Measurements from ENCODE around the gene TDO2.

Gene TDO2

GRCh38 chr4:155909615-155910226 is 6.2 kb downstream of the TDO2 start:
- no peak overlapping the region for H3K4ac ChIP-seq (ENCODE audit: low read depth in 1 of 2, low read length in 2 of 2)
- no peak overlapping the region for H4K91ac ChIP-seq (ENCODE audit: low read length)
- no peak for DNase-seq
- no peak overlapping the region for H2AK5ac ChIP-seq (ENCODE audit: low read length, severe bottlenecking)
- no peak overlapping the region for H2BK12ac ChIP-seq (ENCODE audit: low read length in 2 of 2)
- no peak overlapping the region for H3K23ac ChIP-seq (ENCODE audit: low read length in 2 of 2)
- H3K4me3 ChIP-seq (ENCODE audit: insufficient read depth in 1 of 2, low read depth in 1 of 2, low read length in 2 of 2): no peak overlapping the region
- no peak overlapping the region for H3K18ac ChIP-seq (ENCODE audit: low read depth in 1 of 2, low read length in 2 of 2)
- no peak overlapping the region for H3K4me2 ChIP-seq (ENCODE audit: low read length, poor library complexity, severe bottlenecking)
- no peaks in the 10 kb centered on the region for H3K79me1 ChIP-seq (replicated peaks; ENCODE audit: low read length, poor library complexity, severe bottlenecking)
- H3K9me3 ChIP-seq (ENCODE audit: control insufficient read depth, low read length): no peaks in the 10 kb centered on the region
- H4K8ac ChIP-seq (ENCODE audit: low read length): no peak overlapping the region
- no peak overlapping the region for H2BK120ac ChIP-seq (ENCODE audit: low read depth, low read length)
- H3K27ac ChIP-seq (ENCODE audit: low read length, poor library complexity, severe bottlenecking): no peak overlapping the region
- H3K27me3 ChIP-seq (ENCODE audit: control insufficient read depth in 1 of 2, insufficient read depth in 1 of 2, low read length in 2 of 2): no peaks in the 10 kb centered on the region
- no peak overlapping the region for H2BK5ac ChIP-seq (ENCODE audit: low read depth, low read length, poor library complexity, severe bottlenecking)
- no peak overlapping the region for H3K14ac ChIP-seq (ENCODE audit: low read length in 2 of 2)
- WGBS: 100% methylated on average over 2 of the region's 3 CpGs
- H3K36me3 ChIP-seq (ENCODE audit: control insufficient read depth in 1 of 2, insufficient read depth in 2 of 2, low read depth in 1 of 2, low read length in 2 of 2): no peaks in the 10 kb centered on the region
- H3K4me1 ChIP-seq (ENCODE audit: control insufficient read depth, insufficient read depth, low read depth, low read length): no peaks in the 10 kb centered on the region
- no peak overlapping the region for H2AFZ ChIP-seq (ENCODE audit: low read depth, low read length)
- no peak overlapping the region for H2BK15ac ChIP-seq (ENCODE audit: low read depth, poor library complexity, severe bottlenecking)
- no peak overlapping the region for H3K9ac ChIP-seq (ENCODE audit: low read length)

DNA sequence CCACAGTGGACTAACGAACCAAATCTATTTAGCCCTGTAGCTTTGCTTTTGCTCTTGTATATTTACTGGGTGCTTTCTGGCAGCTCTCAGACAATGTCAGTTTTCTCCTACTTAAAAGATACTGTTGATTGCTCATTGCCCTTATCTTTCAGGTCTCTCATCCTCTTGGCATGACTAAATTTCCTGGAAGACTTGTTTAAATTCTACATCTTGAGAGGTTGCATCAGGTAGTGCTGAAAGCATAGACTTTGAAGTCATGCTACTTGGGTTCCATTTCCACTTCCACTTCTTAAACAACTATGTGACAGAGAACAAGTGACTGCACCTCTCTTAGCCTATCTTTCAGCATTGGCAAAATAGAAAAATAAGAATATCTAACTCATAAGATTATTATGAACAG is 8.4 kb downstream of the TDO2 start:
- Histone ChIP-seq H3K9me3 (ENCODE audit: control insufficient read depth, low read length) (no peaks in the 10 kb centered on the region), H3K4me3 (ENCODE audit: insufficient read depth in 1 of 2, low read depth in 1 of 2, low read length in 2 of 2) (no peak overlapping the region), H3K14ac (ENCODE audit: low read length in 2 of 2) (no peak overlapping the region), H3K9ac (ENCODE audit: low read length) (no peak overlapping the region), H3K4me2 (ENCODE audit: low read length, poor library complexity, severe bottlenecking) (no peak overlapping the region), H4K91ac (ENCODE audit: low read length) (no peak overlapping the region), H2AK5ac (ENCODE audit: low read length, severe bottlenecking) (no peak overlapping the region), H4K8ac (ENCODE audit: low read length) (no peak overlapping the region), H3K27ac (ENCODE audit: low read length, poor library complexity, severe bottlenecking) (no peak overlapping the region), H2BK15ac (ENCODE audit: low read depth, poor library complexity, severe bottlenecking) (no peak overlapping the region), H3K79me1 (replicated peaks; ENCODE audit: low read length, poor library complexity, severe bottlenecking) (no peaks in the 10 kb centered on the region), H2AFZ (ENCODE audit: low read depth, low read length) (no peak overlapping the region), H3K23ac (ENCODE audit: low read length in 2 of 2) (no peak overlapping the region), H3K4me1 (ENCODE audit: control insufficient read depth, insufficient read depth, low read depth, low read length) (no peaks in the 10 kb centered on the region), H3K4ac (ENCODE audit: low read depth in 1 of 2, low read length in 2 of 2) (no peak overlapping the region), H3K36me3 (ENCODE audit: control insufficient read depth in 1 of 2, insufficient read depth in 2 of 2, low read depth in 1 of 2, low read length in 2 of 2) (no peaks in the 10 kb centered on the region), H2BK12ac (ENCODE audit: low read length in 2 of 2) (no peak overlapping the region), H2BK120ac (ENCODE audit: low read depth, low read length) (no peak overlapping the region), H2BK5ac (ENCODE audit: low read depth, low read length, poor library complexity, severe bottlenecking) (no peak overlapping the region), H3K27me3 (ENCODE audit: control insufficient read depth in 1 of 2, insufficient read depth in 1 of 2, low read length in 2 of 2) (no peaks in the 10 kb centered on the region), H3K18ac (ENCODE audit: low read depth in 1 of 2, low read length in 2 of 2) (no peak overlapping the region)
- WGBS: 67% methylated on average over 1 of the region's 1 CpG
- peak; percentile 10 for DNase-seq

- H3K4me1 ChIP-seq (ENCODE audit: control insufficient read depth, insufficient read depth, low read depth, low read length): no peaks in the 10 kb centered on the region
- no peak overlapping the region for H2BK120ac ChIP-seq (ENCODE audit: low read depth, low read length)
- no peak overlapping the region for H2BK5ac ChIP-seq (ENCODE audit: low read depth, low read length, poor library complexity, severe bottlenecking)
- no peak overlapping the region for H3K9ac ChIP-seq (ENCODE audit: low read length)
- H3K9me3 ChIP-seq (ENCODE audit: control insufficient read depth, low read length): no peaks in the 10 kb centered on the region
- H3K14ac ChIP-seq (ENCODE audit: low read length in 2 of 2): no peak overlapping the region
- H2AK5ac ChIP-seq (ENCODE audit: low read length, severe bottlenecking): no peak overlapping the region
- H2BK15ac ChIP-seq (ENCODE audit: low read depth, poor library complexity, severe bottlenecking): no peak overlapping the region
- H2AFZ ChIP-seq (ENCODE audit: low read depth, low read length): no peak overlapping the region
- H3K36me3 ChIP-seq (ENCODE audit: control insufficient read depth in 1 of 2, insufficient read depth in 2 of 2, low read depth in 1 of 2, low read length in 2 of 2): no peaks in the 10 kb centered on the region
- no peak overlapping the region for H3K4me3 ChIP-seq (ENCODE audit: insufficient read depth in 1 of 2, low read depth in 1 of 2, low read length in 2 of 2)
- no peak overlapping the region for H4K91ac ChIP-seq (ENCODE audit: low read length)
- no peak overlapping the region for H3K4ac ChIP-seq (ENCODE audit: low read depth in 1 of 2, low read length in 2 of 2)
- no peak for DNase-seq
- H3K27ac ChIP-seq (ENCODE audit: low read length, poor library complexity, severe bottlenecking): no peak overlapping the region
- H2BK12ac ChIP-seq (ENCODE audit: low read length in 2 of 2): no peak overlapping the region
- no peak overlapping the region for H4K8ac ChIP-seq (ENCODE audit: low read length)
- WGBS: 80% methylated on average over 2 of the region's 5 CpGs
- H3K4me2 ChIP-seq (ENCODE audit: low read length, poor library complexity, severe bottlenecking): no peak overlapping the region
- H3K18ac ChIP-seq (ENCODE audit: low read depth in 1 of 2, low read length in 2 of 2): no peak overlapping the region
- no peaks in the 10 kb centered on the region for H3K79me1 ChIP-seq (replicated peaks; ENCODE audit: low read length, poor library complexity, severe bottlenecking)
- H3K23ac ChIP-seq (ENCODE audit: low read length in 2 of 2): no peak overlapping the region
- H3K27me3 ChIP-seq (ENCODE audit: control insufficient read depth in 1 of 2, insufficient read depth in 1 of 2, low read length in 2 of 2): no peaks in the 10 kb centered on the region
These were observed 11.3 kb downstream of the TDO2 start for GRCh38 chr4:155914782-155915181.

GRCh38 chr4:155921597-155921996 is 18.1 kb downstream of the TDO2 start:
- Histone ChIP-seq H3K9ac (ENCODE audit: low read length) (no peak overlapping the region), H3K9me3 (ENCODE audit: control insufficient read depth, low read length) (no peaks in the 10 kb centered on the region), H3K4me2 (ENCODE audit: low read length, poor library complexity, severe bottlenecking) (no peak overlapping the region), H3K27me3 (ENCODE audit: control insufficient read depth in 1 of 2, insufficient read depth in 1 of 2, low read length in 2 of 2) (no peaks in the 10 kb centered on the region), H2AFZ (ENCODE audit: low read depth, low read length) (no peak overlapping the region), H3K18ac (ENCODE audit: low read depth in 1 of 2, low read length in 2 of 2) (no peak overlapping the region), H2BK120ac (ENCODE audit: low read depth, low read length) (no peak overlapping the region), H4K8ac (ENCODE audit: low read length) (no peak overlapping the region), H3K4me1 (ENCODE audit: control insufficient read depth, insufficient read depth, low read depth, low read length) (no peaks in the 10 kb centered on the region), H3K79me1 (replicated peaks; ENCODE audit: low read length, poor library complexity, severe bottlenecking) (no peaks in the 10 kb centered on the region), H2BK12ac (ENCODE audit: low read length in 2 of 2) (no peak overlapping the region), H2BK5ac (ENCODE audit: low read depth, low read length, poor library complexity, severe bottlenecking) (no peak overlapping the region), H3K4me3 (ENCODE audit: insufficient read depth in 1 of 2, low read depth in 1 of 2, low read length in 2 of 2) (no peak overlapping the region), H2AK5ac (ENCODE audit: low read length, severe bottlenecking) (no peak overlapping the region), H2BK15ac (ENCODE audit: low read depth, poor library complexity, severe bottlenecking) (no peak overlapping the region), H4K91ac (ENCODE audit: low read length) (no peak overlapping the region), H3K36me3 (ENCODE audit: control insufficient read depth in 1 of 2, insufficient read depth in 2 of 2, low read depth in 1 of 2, low read length in 2 of 2) (peaks cover 0 to 10% of the 10 kb centered on the region in 2 experiments), H3K23ac (ENCODE audit: low read length in 2 of 2) (no peak overlapping the region), H3K14ac (ENCODE audit: low read length in 2 of 2) (no peak overlapping the region), H3K4ac (ENCODE audit: low read depth in 1 of 2, low read length in 2 of 2) (no peak overlapping the region), H3K27ac (ENCODE audit: low read length, poor library complexity, severe bottlenecking) (no peak overlapping the region)
- WGBS: 93% methylated on average over 1 of the region's 1 CpG
- DNase-seq: no peak
